Stomach (tissue), 9 donors: ENCODE results near the gene CTSH. TPM values are rescaled to one million over a fixed set of nuclear protein-coding genes. Genes with fewer than 3 reads are reported as not detected.
A peak's percentile ranks its signal among the peaks of the same experiment; 100 is the strongest.

Experiments
- DNase-seq, 2 donors: peaks; one replicate each; pipeline versions ENCODE4 v3.0.0 to v3.0.0-alpha.2; 2013 to 2019
- H3K27ac ChIP-seq, 5 donors: fragments of 200-600 bp in 4 of 5; sonication (generic) in 4 of 5; one replicate each; pipeline ENCODE4 v1.5.1; 2013 to 2019; ENCODE audit warnings: mild to moderate bottlenecking in 1 of 5, moderate library complexity in 1 of 5
- H3K27me3 ChIP-seq, 3 donors: fragments of 200-600 bp; sonication (generic); one replicate each; pipeline ENCODE4 v1.5.1; 2017 to 2019; ENCODE audit warnings: mixed run types in 1 of 3
- H3K36me3 ChIP-seq, 4 donors: fragments of 200-600 bp; sonication (generic); 1 replicate in 3 of 4; 2 replicates in 1 of 4; pipeline ENCODE4 v1.5.1; 2016 to 2019
- H3K4me1 ChIP-seq, 4 donors: fragments of 200-600 bp; sonication (generic); one replicate each; pipeline ENCODE4 v1.5.1; 2016 to 2019
- H3K4me3 ChIP-seq, 4 donors: fragments of 200-600 bp; sonication (generic) in 3 of 4; one replicate each; pipeline ENCODE4 v1.5.1; 2016 to 2019; ENCODE audit warnings: mild to moderate bottlenecking in 1 of 4
- H3K9me3 ChIP-seq, 4 donors: fragments of 200-600 bp; sonication (generic); one replicate each; pipeline ENCODE4 v1.5.1; 2016 to 2019
- EP300 ChIP-seq: sonication (generic); formaldehyde crosslinking; IDR thresholded peaks from one replicate; pipeline ENCODE4 v1.6.1; 2017; ENCODE audit warnings: antibody characterized with exemption
- POLR2A ChIP-seq, 4 donors: fragments of 450-650 bp; IDR thresholded peaks; one replicate each; pipeline ENCODE4 v1.6.1; 2016; ENCODE audit warnings: antibody characterized with exemption in 4 of 4, control low read depth in 2 of 4, mild to moderate bottlenecking in 1 of 4, moderate library complexity in 1 of 4
- POLR2AphosphoS5 ChIP-seq, 3 donors: sonication (generic); formaldehyde crosslinking; IDR thresholded peaks; one replicate each; pipeline ENCODE4 v1.6.1; 2016; ENCODE audit warnings: antibody characterized with exemption in 3 of 3
- WGBS, 5 donors: extraction: QIAGEN DNeasy Blood & Tissue Kit in 3 of 5; methylation state at CpG; one replicate each; pipeline versions ENCODE4 v1.1.5 to v1.1.7; 2013 to 2018; 5-methylcytosine and 5-hydroxymethylcytosine counted together
- intact Hi-C: fragments of 100-400 bp; cut with DNase I; formaldehyde crosslinking; loops from one replicate; pipeline ENCODE4 v1.15.1; 2023; ENCODE audit warnings: low total_unique reads
- polyA plus RNA-seq, 3 donors: library from polyadenylated mRNA; stranded (reverse); fragments of 200-250 nt; gene quantifications; one replicate each; pipeline ENCODE4 v1.2.3, GENCODE V29; 2013
- total RNA-seq, 5 donors: library from RNA; depleted of rRNA; stranded (reverse); fragments of >200 nt; gene quantifications; one replicate each; pipeline versions ENCODE4 v1.1.0 to v1.2.3, GENCODE V29; 2014 to 2016
- TF ChIP-seq, protein P1 (sequence below), 7 experiments: fragments of 450-650 bp in 4 of 7; fragments of 200-600 bp in 3 of 7; sonication (generic) in 3 of 7; IDR thresholded peaks; one replicate each; pipeline ENCODE4 v1.5.1; 2016 to 2019; ENCODE audit warnings: antibody characterized with exemption in 7 of 7, control low read depth in 2 of 7, mild to moderate bottlenecking in 1 of 7
- donor health status: healthy with polysubstance abuse.
- donor health status: Bipolar disorder and iron deficiency.
- donor health status: healthy.

The CTSH gene
- total and polyA plus RNA-seq, 8 donors, result 79.3 to 386 (median 187) TPM

- TF ChIP-seq, protein P1, sequence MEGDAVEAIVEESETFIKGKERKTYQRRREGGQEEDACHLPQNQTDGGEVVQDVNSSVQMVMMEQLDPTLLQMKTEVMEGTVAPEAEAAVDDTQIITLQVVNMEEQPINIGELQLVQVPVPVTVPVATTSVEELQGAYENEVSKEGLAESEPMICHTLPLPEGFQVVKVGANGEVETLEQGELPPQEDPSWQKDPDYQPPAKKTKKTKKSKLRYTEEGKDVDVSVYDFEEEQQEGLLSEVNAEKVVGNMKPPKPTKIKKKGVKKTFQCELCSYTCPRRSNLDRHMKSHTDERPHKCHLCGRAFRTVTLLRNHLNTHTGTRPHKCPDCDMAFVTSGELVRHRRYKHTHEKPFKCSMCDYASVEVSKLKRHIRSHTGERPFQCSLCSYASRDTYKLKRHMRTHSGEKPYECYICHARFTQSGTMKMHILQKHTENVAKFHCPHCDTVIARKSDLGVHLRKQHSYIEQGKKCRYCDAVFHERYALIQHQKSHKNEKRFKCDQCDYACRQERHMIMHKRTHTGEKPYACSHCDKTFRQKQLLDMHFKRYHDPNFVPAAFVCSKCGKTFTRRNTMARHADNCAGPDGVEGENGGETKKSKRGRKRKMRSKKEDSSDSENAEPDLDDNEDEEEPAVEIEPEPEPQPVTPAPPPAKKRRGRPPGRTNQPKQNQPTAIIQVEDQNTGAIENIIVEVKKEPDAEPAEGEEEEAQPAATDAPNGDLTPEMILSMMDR (IDR thresholded peaks at IDR 0.05), result no peak
- TF ChIP-seq EP300 (no peak), POLR2AphosphoS5 (IDR thresholded peaks at IDR 0.05) (no peak), POLR2A (IDR thresholded peaks at IDR 0.05) (no peak)
- H3K36me3 ChIP-seq, result peaks cover 54 to 90% (median 88%) of the 10 kb centered on the region in 4 donors
- intact Hi-C loops, result no loop called here
These were observed 23.3 kb downstream of the CTSH start for GRCh38 chr15:78921517-78921916.

GRCh38 chr15:78917888-78918287 lies 27.0 kb downstream of the CTSH start:
- Histone ChIP-seq H3K4me1 (peaks cover 11 to 50% (median 31%) of the 10 kb centered on the region in 4 donors), H3K27ac (peak overlapping the region in 2 of 5 donors; percentile 70 to 80)

More at GRCh38 chr15:78921517-78921916, 23.3 kb downstream of the CTSH start:
- H3K27ac ChIP-seq, result peak overlapping the region in 1 of 5 donors; percentile 3
- no peak overlapping the region for H3K4me3 ChIP-seq
- H3K4me1 ChIP-seq, result peaks cover 0 to 20% (median 9%) of the 10 kb centered on the region in 4 donors
- H3K9me3 ChIP-seq, result no peaks in the 10 kb centered on the region
- WGBS, 5 donors, result 73 to 87% (median 84%) methylated on average over 6 of the region's 6 CpGs
- no peaks in the 10 kb centered on the region for H3K27me3 ChIP-seq
- no peak for DNase-seq

DNA sequence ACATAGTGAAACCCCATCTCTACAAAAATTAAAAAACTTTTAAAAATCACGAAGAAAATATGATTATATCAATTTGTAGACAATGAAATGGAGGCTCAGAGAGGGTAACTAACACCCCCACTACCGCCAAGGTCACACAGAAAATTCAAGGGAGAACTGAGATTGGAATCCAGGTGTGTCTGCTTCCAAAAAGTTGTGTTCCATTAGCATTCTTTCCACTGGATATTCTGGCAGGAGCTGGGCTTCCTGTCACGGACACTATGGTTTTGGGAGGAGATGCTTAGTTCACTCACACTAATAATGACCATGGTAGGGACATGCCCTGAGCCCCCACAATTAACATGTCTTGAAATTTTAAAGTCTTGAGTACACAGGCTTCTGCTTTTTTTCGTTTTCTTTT lies 28.8 kb downstream of the CTSH start:
- Histone ChIP-seq H3K36me3 (peaks cover 30 to 80% (median 80%) of the 10 kb centered on the region in 4 donors), H3K27me3 (no peaks in the 10 kb centered on the region), H3K4me1 (peaks cover 11 to 68% (median 35%) of the 10 kb centered on the region in 4 donors), H3K27ac (peak overlapping the region in 4 of 5 donors; percentile 45 to 80 (median 62)), H3K4me3 (no peak overlapping the region), H3K9me3 (no peaks in the 10 kb centered on the region)
- TF ChIP-seq, protein P1 (IDR thresholded peaks at IDR 0.05), result no peak
- TF ChIP-seq POLR2A (IDR thresholded peaks at IDR 0.05), result no peak
- TF ChIP-seq POLR2AphosphoS5 (IDR thresholded peaks at IDR 0.05), result no peak
- TF ChIP-seq EP300, result no peak
- intact Hi-C loops, result loop anchor here (10.0 kb wide), 1 partner anchor 59 kb away; no protein-coding TSS in a partner anchor
- DNase-seq, result no peak
- WGBS, 5 donors, result 69 to 86% (median 82%) methylated on average over 4 of the region's 4 CpGs

More at GRCh38 chr15:78917888-78918287, 27.0 kb downstream of the CTSH start:
- H3K27me3 ChIP-seq, result no peaks in the 10 kb centered on the region
- H3K9me3 ChIP-seq, result no peaks in the 10 kb centered on the region
- peaks cover 41 to 82% (median 80%) of the 10 kb centered on the region in 4 donors for H3K36me3 ChIP-seq
- 51 to 93% (median 86%) methylated on average over 1 to 4 of the region's 4 CpGs for WGBS, 5 donors
- no peak overlapping the region for H3K4me3 ChIP-seq
- TF ChIP-seq POLR2A (IDR thresholded peaks at IDR 0.05) (no peak), POLR2AphosphoS5 (IDR thresholded peaks at IDR 0.05) (no peak), EP300 (no peak)
- TF ChIP-seq, protein P1 (IDR thresholded peaks at IDR 0.05), result no peak
- DNase-seq, result no peak
- intact Hi-C loops, result loop anchor here (10.0 kb wide), 1 partner anchor 57 kb away; no protein-coding TSS in a partner anchor

DNA sequence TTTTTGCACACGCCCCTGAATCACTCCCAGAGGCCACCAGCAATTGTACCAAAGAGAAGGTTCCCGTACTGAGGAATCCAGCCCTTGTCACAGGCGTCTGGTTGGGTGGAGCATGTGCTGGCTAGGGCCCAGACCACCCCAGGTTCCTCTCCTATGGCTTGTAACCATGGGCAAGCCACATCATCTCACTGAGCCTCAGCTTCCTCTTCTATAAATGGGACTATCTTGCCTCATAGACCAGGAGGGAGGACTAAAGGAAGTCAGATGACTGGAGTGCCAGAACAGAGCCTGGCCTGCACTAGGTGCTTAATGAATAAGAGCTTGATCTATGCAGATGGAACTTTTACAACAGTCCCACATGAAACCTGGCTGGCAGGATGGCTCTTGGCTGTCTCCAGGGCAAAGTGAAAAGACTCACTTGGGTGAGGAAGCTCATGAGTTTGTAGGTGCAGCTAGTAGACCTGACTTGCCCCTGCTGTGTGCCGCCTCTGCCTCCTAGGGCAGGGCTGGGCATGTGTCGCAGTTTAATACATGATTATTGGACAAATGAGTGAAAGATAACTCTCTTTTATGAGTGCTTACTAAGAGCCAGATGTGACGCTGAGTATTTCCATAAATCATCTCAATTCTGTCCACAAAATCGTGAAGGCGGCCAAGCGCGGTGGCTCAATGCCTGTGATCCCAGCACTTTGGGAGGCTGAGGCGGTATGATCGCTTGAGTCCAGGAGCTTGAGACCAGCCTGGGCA lies 29.3 kb downstream of the CTSH start:
- WGBS, 5 donors, result 74 to 85% (median 78%) methylated on average over 11 to 12 of the region's 12 CpGs
- Histone ChIP-seq H3K9me3 (no peaks in the 10 kb centered on the region), H3K36me3 (peaks cover 31 to 80% (median 80%) of the 10 kb centered on the region in 4 donors), H3K4me1 (peaks cover 11 to 74% (median 37%) of the 10 kb centered on the region in 4 donors), H3K4me3 (no peak overlapping the region), H3K27ac (peak overlapping the region in 4 of 5 donors; percentile 45 to 80 (median 62)), H3K27me3 (no peaks in the 10 kb centered on the region)
- no peak for DNase-seq
- intact Hi-C loops, result loop anchor here (10.0 kb wide), 1 partner anchor 59 kb away; no protein-coding TSS in a partner anchor
- TF ChIP-seq, protein P1 (IDR thresholded peaks at IDR 0.05), result no peak
- TF ChIP-seq POLR2AphosphoS5 (IDR thresholded peaks at IDR 0.05), result no peak
